ENCODE measurements around the gene EIF3J. TPM values are rescaled to one million over a fixed set of nuclear protein-coding genes. Genes with fewer than 3 reads are reported as not detected.

The EIF3J gene
- polyA plus RNA-seq, 2 of the 4 experiments (the other 2 are of a cell fraction) = 90.6 to 114 TPM

- WGBS (ENCODE audit: missing lambda C conversion rate) = under 1% methylated on average over 31 of the region's 47 CpGs
- ATAC-seq = peak; percentile 89 to 91
- Histone ChIP-seq H3K4me3 (peak overlapping the region; percentile 98), H3K27ac (peak overlapping the region; percentile 99 to 100), H3K9me3 (no peaks in the 10 kb centered on the region), H3K4me2 (peak overlapping the region; percentile 83), H3K4me1 (peaks cover 26% of the 10 kb centered on the region)
- CTCF ChIA-PET = no interaction called here
- POLR2A ChIA-PET = interaction anchor here (0.6 to 1.6 kb wide), 10 partner anchors 8 to 736 kb away, joined by 3 to 14 read pairs (median 4); partner anchors contain the start of genes CTDSPL2, GOLM2 and HYPK
- no peak for FAIRE-seq
- TF ChIP-seq PHF8 (IDR thresholded peaks at IDR 0.05; ENCODE audit: borderline replicate concordance, low read depth) (peak; percentile 74; the same call in 1 of the 2 replicates), BHLHE40 (IDR thresholded peaks at IDR 0.05; ENCODE audit: low read depth, low read length) (no peak), HES2 (IDR thresholded peaks at IDR 0.05) (no peak), ZNF302 (CRISPR knock-in tag; IDR thresholded peaks at IDR 0.05) (no peak), ZC3H11A (IDR thresholded peaks at IDR 0.05) (no peak), JUN (IDR thresholded peaks at IDR 0.05) (no peak), POLR2A (IDR thresholded peaks at IDR 0.05; ENCODE audit: low read length) (peak; percentile 87)
- TF ChIP-seq, protein P1, sequence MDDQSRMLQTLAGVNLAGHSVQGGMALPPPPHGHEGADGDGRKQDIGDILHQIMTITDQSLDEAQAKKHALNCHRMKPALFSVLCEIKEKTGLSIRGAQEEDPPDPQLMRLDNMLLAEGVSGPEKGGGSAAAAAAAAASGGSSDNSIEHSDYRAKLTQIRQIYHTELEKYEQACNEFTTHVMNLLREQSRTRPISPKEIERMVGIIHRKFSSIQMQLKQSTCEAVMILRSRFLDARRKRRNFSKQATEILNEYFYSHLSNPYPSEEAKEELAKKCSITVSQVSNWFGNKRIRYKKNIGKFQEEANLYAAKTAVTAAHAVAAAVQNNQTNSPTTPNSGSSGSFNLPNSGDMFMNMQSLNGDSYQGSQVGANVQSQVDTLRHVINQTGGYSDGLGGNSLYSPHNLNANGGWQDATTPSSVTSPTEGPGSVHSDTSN (IDR thresholded peaks at IDR 0.05) = 0 out of 2 replicates have a peak, but pooled peaks have one; percentile 3
- TF ChIP-seq, protein P2, sequence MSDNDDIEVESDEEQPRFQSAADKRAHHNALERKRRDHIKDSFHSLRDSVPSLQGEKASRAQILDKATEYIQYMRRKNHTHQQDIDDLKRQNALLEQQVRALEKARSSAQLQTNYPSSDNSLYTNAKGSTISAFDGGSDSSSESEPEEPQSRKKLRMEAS (IDR thresholded peaks at IDR 0.05) = 0 out of 2 replicates have a peak, but pooled peaks have one; percentile 48
- TF ChIP-seq, protein P3, sequence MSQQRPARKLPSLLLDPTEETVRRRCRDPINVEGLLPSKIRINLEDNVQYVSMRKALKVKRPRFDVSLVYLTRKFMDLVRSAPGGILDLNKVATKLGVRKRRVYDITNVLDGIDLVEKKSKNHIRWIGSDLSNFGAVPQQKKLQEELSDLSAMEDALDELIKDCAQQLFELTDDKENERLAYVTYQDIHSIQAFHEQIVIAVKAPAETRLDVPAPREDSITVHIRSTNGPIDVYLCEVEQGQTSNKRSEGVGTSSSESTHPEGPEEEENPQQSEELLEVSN (IDR thresholded peaks at IDR 0.05; ENCODE audit: borderline replicate concordance, low read depth) = peak; percentile 60
- DNase-seq (ENCODE audit: low read depth in 1 of 2, low spot score in 1 of 2) = peak in 1 of 2 experiments; percentile 72
Observed at GRCh38 chr15:44536302-44536961, 515 bp upstream of the EIF3J start.

GRCh38 chr15:44537735-44538240, 841 bp downstream of the EIF3J start:
- H3K4me3 ChIP-seq = peak overlapping the region; percentile 98
- peak overlapping the region; percentile 99 to 100 for H3K27ac ChIP-seq
- TF ChIP-seq HOXA7 (CRISPR knock-in tag; IDR thresholded peaks at IDR 0.05) (no peak), TFCP2L1 (CRISPR knock-in tag; IDR thresholded peaks at IDR 0.05) (no peak), CHD2 (IDR thresholded peaks at IDR 0.05; ENCODE audit: low read length, partially characterized antibody) (peak; percentile 52), EP300 (IDR thresholded peaks at IDR 0.05) (no peak), ZC3H11A (IDR thresholded peaks at IDR 0.05) (no peak)
- TF ChIP-seq, protein P4, sequence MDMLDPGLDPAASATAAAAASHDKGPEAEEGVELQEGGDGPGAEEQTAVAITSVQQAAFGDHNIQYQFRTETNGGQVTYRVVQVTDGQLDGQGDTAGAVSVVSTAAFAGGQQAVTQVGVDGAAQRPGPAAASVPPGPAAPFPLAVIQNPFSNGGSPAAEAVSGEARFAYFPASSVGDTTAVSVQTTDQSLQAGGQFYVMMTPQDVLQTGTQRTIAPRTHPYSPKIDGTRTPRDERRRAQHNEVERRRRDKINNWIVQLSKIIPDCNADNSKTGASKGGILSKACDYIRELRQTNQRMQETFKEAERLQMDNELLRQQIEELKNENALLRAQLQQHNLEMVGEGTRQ (IDR thresholded peaks at IDR 0.05) = 0 out of 2 replicates have a peak, but pooled peaks have one; percentile 5
- TF ChIP-seq, protein P3 (IDR thresholded peaks at IDR 0.05; ENCODE audit: borderline replicate concordance, low read depth) = 0 out of 2 replicates have a peak, but pooled peaks have one; percentile 10
- POLR2A ChIA-PET = interaction anchor here (0.6 to 1.6 kb wide), 4 partner anchors 9 to 126 kb away, joined by 3 to 14 read pairs (median 4); partner anchors contain the start of genes CTDSPL2 and SPG11
- peak overlapping the region; percentile 96 for H3K4me2 ChIP-seq
- DNase-seq (ENCODE audit: low read depth in 1 of 2, low spot score in 1 of 2) (peak in 1 of 2 experiments; percentile 25), ATAC-seq (peak; percentile 16 to 28), FAIRE-seq (no peak)
- no peaks in the 10 kb centered on the region for H3K9me3 ChIP-seq
- H3K4me1 ChIP-seq = peaks cover 36% of the 10 kb centered on the region
- WGBS (ENCODE audit: missing lambda C conversion rate) = 2% methylated on average over 13 of the region's 13 CpGs
- CTCF ChIA-PET = interaction anchor here (0.6 to 1.4 kb wide), 3 partner anchors 8 to 14 kb away, joined by 3 to 5 read pairs (median 4); no protein-coding TSS in a partner anchor

- POLR2A ChIA-PET = no interaction called here
- Histone ChIP-seq H3K4me1 (peaks cover 33% of the 10 kb centered on the region), H3K4me3 (no peak overlapping the region), H3K27ac (peak overlapping the region in 1 of 2 experiments; percentile 37; a peak in 1 of 6 replicates), H3K9me3 (no peaks in the 10 kb centered on the region), H3K4me2 (peak overlapping the region; percentile 45)
- 96% methylated on average over 4 of the region's 4 CpGs for WGBS (ENCODE audit: missing lambda C conversion rate)
- FAIRE-seq = no peak
- CTCF ChIA-PET = interaction anchor here (0.6 to 2.0 kb wide), 2 partner anchors 9 to 11 kb away, joined by 6 read pairs; no protein-coding TSS in a partner anchor
- TF ChIP-seq KDM5A (IDR thresholded peaks at IDR 0.05) (no peak), RNF2 (IDR thresholded peaks at IDR 0.05; ENCODE audit: borderline replicate concordance, low read depth) (no peak), BHLHE40 (IDR thresholded peaks at IDR 0.05; ENCODE audit: low read depth, low read length) (no peak)
- TF ChIP-seq, protein P2 (IDR thresholded peaks at IDR 0.05) = no peak
- DNase-seq (ENCODE audit: low read depth in 1 of 2, low spot score in 1 of 2) = peak in 1 of 2 experiments; percentile 17
- no peak for ATAC-seq
Observed at GRCh38 chr15:44541282-44541958, 4.5 kb downstream of the EIF3J start.

Measured in A549 (cell line).